H1 (cell line): ENCODE measurements around the gene GLMN. TPM values are rescaled to one million over a fixed set of nuclear protein-coding genes. Genes with fewer than 3 reads are reported as not detected.

ENCODE experiments used
- CTCF ChIA-PET: fragments of 300-600 bp; sonication (Branson Sonifier 250); formaldehyde crosslinking; loops from one replicate; lab custom pipeline; 2021; ENCODE audit not compliant: partially characterized antibody; lab: Charles Lee
- POLR2A ChIA-PET: fragments of 300-600 bp; sonication (Branson Sonifier 250); formaldehyde crosslinking; loops from one replicate; lab custom pipeline; 2021; ENCODE audit warnings: inconsistent platforms; ENCODE audit not compliant: partially characterized antibody; lab: Charles Lee
- DNase-seq, 2 experiments: peaks; one replicate each; pipeline versions ENCODE4 v3.0.0 to v3.0.0-alpha.2; 2010 to 2022; ENCODE audit warnings: low spot score in 2 of 2, low read depth in 1 of 2, mixed read lengths in 1 of 2
- FAIRE-seq: peaks from 2 replicates; lab custom pipeline; 2011; peaks lifted over from hg19 to GRCh38; lab: Jason Lieb, UNC
- H2AFZ ChIP-seq: 2 replicates; pipeline ENCODE4 v1.8.1; 2012; ENCODE audit warnings: low read length, inconsistent platforms
- H2AK5ac ChIP-seq: 2 replicates; pipeline ENCODE4 v1.6.1; 2013; ENCODE audit warnings: low read depth, low read length
- H2BK120ac ChIP-seq: replicated peaks from 2 replicates; pipeline ENCODE3; 2013; ENCODE audit warnings: low read depth, low read length, inconsistent platforms
- H2BK12ac ChIP-seq: 2 replicates; pipeline ENCODE4 v1.6.1; 2013; ENCODE audit warnings: low read depth, low read length
- H2BK15ac ChIP-seq: 2 replicates; pipeline ENCODE4 v1.6.1; 2013; ENCODE audit warnings: low read length
- H2BK20ac ChIP-seq: 2 replicates; pipeline ENCODE4 v1.6.1; 2013; ENCODE audit warnings: low read length
- H2BK5ac ChIP-seq: 2 replicates; pipeline ENCODE4 v1.6.1; 2013; ENCODE audit warnings: low read depth, low read length
- H3K14ac ChIP-seq: 2 replicates; pipeline ENCODE4 v1.6.1; 2013; ENCODE audit warnings: inconsistent platforms; ENCODE audit not compliant: insufficient read length
- H3K18ac ChIP-seq: 2 replicates; pipeline ENCODE4 v1.6.1; 2013; ENCODE audit warnings: low read length; ENCODE audit errors: extremely low read depth
- H3K23ac ChIP-seq: 2 replicates; pipeline ENCODE4 v1.6.1; 2013; ENCODE audit warnings: inconsistent platforms; ENCODE audit not compliant: insufficient read length
- H3K23me2 ChIP-seq: 2 replicates; pipeline ENCODE4 v1.6.1; 2013; ENCODE audit warnings: low read depth, low read length
- H3K27ac ChIP-seq: 2 replicates; pipeline ENCODE4 v1.6.1; 2011; ENCODE audit warnings: low read depth, low read length, inconsistent platforms
- H3K27me3 ChIP-seq, 4 experiments: replicated peaks in 1 of 4; 1 replicate in 1 of 4; 2 replicates in 3 of 4; pipeline versions ENCODE4 v1.6.1 to v1.8.1; 2011 to 2013; ENCODE audit warnings: low read length in 3 of 4, mild to moderate bottlenecking in 3 of 4, inconsistent platforms in 2 of 4, mixed read lengths in 2 of 4, moderate library complexity in 1 of 4; ENCODE audit not compliant: control insufficient read depth in 3 of 4, insufficient read depth in 3 of 4; ENCODE audit errors: extremely low read depth in 1 of 4
- H3K36me3 ChIP-seq, 4 experiments: 2 replicates each; pipeline versions ENCODE4 v1.6.1 to v1.8.1; 2011 to 2013; ENCODE audit warnings: mild to moderate bottlenecking in 4 of 4, low read length in 3 of 4, moderate library complexity in 2 of 4, control low read depth in 1 of 4, inconsistent platforms in 1 of 4; ENCODE audit not compliant: insufficient read depth in 4 of 4, control insufficient read depth in 2 of 4
- H3K4ac ChIP-seq: replicated peaks from 2 replicates; pipeline ENCODE3; 2013; ENCODE audit warnings: low read length, low read depth, mixed read lengths, inconsistent platforms; ENCODE audit not compliant: insufficient read length
- H3K4me1 ChIP-seq, 4 experiments: replicated peaks in 1 of 4; 1 replicate in 1 of 4; 2 replicates in 3 of 4; pipeline versions ENCODE4 v1.6.1 to v1.8.1; 2011 to 2013; ENCODE audit warnings: low read length in 3 of 4, inconsistent platforms in 2 of 4, mixed read lengths in 1 of 4; ENCODE audit not compliant: insufficient read depth in 4 of 4, control insufficient read depth in 3 of 4
- H3K4me2 ChIP-seq, 2 experiments: 2 replicates each; pipeline versions ENCODE4 v1.6.1 to v1.8.1; 2011 to 2013; ENCODE audit warnings: low read depth in 2 of 2, low read length in 2 of 2, control low read depth in 1 of 2, inconsistent platforms in 1 of 2, mild to moderate bottlenecking in 1 of 2; ENCODE audit not compliant: insufficient read depth in 1 of 2
- H3K4me3 ChIP-seq, 4 experiments: fragments of 200-600, 300-600 bp in 1 of 4; sonication (generic), shearing (Covaris generic), sonication (Bioruptor Twin) in 1 of 4; 2 replicates each; pipeline versions ENCODE4 v1.5.1 to v1.8.1; 2011 to 2016; ENCODE audit warnings: low read length in 4 of 4, low read depth in 3 of 4, control low read depth in 2 of 4, inconsistent platforms in 2 of 4, mild to moderate bottlenecking in 2 of 4, mixed read lengths in 1 of 4, moderate library complexity in 1 of 4; ENCODE audit not compliant: insufficient read depth in 2 of 4; ENCODE audit errors: extremely low read depth in 1 of 4
- H3K56ac ChIP-seq: replicated peaks from 2 replicates; pipeline ENCODE3; 2013; ENCODE audit warnings: low read depth, mild to moderate bottlenecking, mixed read lengths, low read length, inconsistent platforms; ENCODE audit not compliant: insufficient read length
- H3K79me1 ChIP-seq: 2 replicates; pipeline ENCODE4 v1.6.1; 2013; ENCODE audit warnings: low read depth, low read length, control low read depth
- H3K79me2 ChIP-seq, 2 experiments: 2 replicates each; pipeline versions ENCODE4 v1.6.1 to v1.8.1; 2012 to 2013; ENCODE audit warnings: low read length in 2 of 2, mild to moderate bottlenecking in 2 of 2, inconsistent platforms in 1 of 2; ENCODE audit not compliant: insufficient read depth in 2 of 2, control insufficient read depth in 1 of 2
- H3K9ac ChIP-seq, 4 experiments: replicated peaks in 1 of 4; 1 replicate in 1 of 4; 2 replicates in 3 of 4; pipeline versions ENCODE4 v1.6.1 to v1.8.1; 2011 to 2013; ENCODE audit warnings: low read depth in 3 of 4, low read length in 3 of 4, control low read depth in 2 of 4, mild to moderate bottlenecking in 2 of 4, moderate library complexity in 2 of 4, inconsistent platforms in 1 of 4; ENCODE audit errors: extremely low read depth in 1 of 4
- H3K9me3 ChIP-seq, 2 experiments: 2 replicates each; pipeline versions ENCODE4 v1.6.1 to v1.8.1; 2012 to 2013; ENCODE audit warnings: mild to moderate bottlenecking in 2 of 2, moderate library complexity in 2 of 2, control low read depth in 1 of 2, inconsistent platforms in 1 of 2, low read depth in 1 of 2, low read length in 1 of 2, mixed read lengths in 1 of 2; ENCODE audit not compliant: insufficient read depth in 2 of 2
- H4K20me1 ChIP-seq, 2 experiments: replicated peaks in 1 of 2; 2 replicates each; pipeline versions ENCODE3 to v1.8.1; 2011 to 2013; ENCODE audit warnings: inconsistent platforms in 2 of 2, low read length in 2 of 2, mild to moderate bottlenecking in 1 of 2; ENCODE audit not compliant: insufficient read depth in 2 of 2, control insufficient read depth in 1 of 2
- H4K5ac ChIP-seq: 2 replicates; pipeline ENCODE4 v1.6.1; 2013; ENCODE audit warnings: low read length, low read depth, mixed read lengths, inconsistent platforms; ENCODE audit not compliant: insufficient read length
- H4K8ac ChIP-seq: 2 replicates; pipeline ENCODE4 v1.8.0; 2013; ENCODE audit warnings: mild to moderate bottlenecking, moderate library complexity, low read length, inconsistent platforms; ENCODE audit not compliant: insufficient read depth; ENCODE audit errors: extremely low read depth
- H4K91ac ChIP-seq: replicated peaks from 2 replicates; pipeline ENCODE3; 2013; ENCODE audit warnings: low read length, mixed read lengths, inconsistent platforms; ENCODE audit not compliant: insufficient read length
- BCL11A ChIP-seq, 2 experiments: IDR thresholded peaks; one replicate each; pipeline ENCODE4 v1.6.1; 2011; ENCODE audit warnings: low read depth in 2 of 2, low read length in 2 of 2, mild to moderate bottlenecking in 2 of 2
- CBX5 ChIP-seq: fragments of 300-800, 300-1000 bp; sonication (generic); IDR thresholded peaks from 2 replicates; pipeline ENCODE4 v1.7.1; 2016; ENCODE audit warnings: antibody characterized with exemption, low read length, low read depth
- HDAC6 ChIP-seq: IDR thresholded peaks from one replicate; pipeline ENCODE4 v1.7.1; 2012; ENCODE audit warnings: low read depth, mild to moderate bottlenecking, inconsistent platforms, low read length, moderate library complexity
- SAP30 ChIP-seq: fragments of 300-600 bp; sonication (generic); IDR thresholded peaks from 2 replicates; pipeline ENCODE4 v1.7.1; 2012; ENCODE audit warnings: low read length, moderate library complexity, mild to moderate bottlenecking, inconsistent platforms; ENCODE audit not compliant: insufficient read depth, insufficient replicate concordance
- WGBS, 2 experiments: shearing (Covaris generic) in 1 of 2; methylation state at CpG; one replicate each; pipeline versions ENCODE4 v1.1.6 to v1.1.7; 2013 to 2015; ENCODE audit warnings: low lambda C conversion rate in 2 of 2, mixed read lengths in 2 of 2, inconsistent platforms in 1 of 2, low coverage in 1 of 2, missing lambda C conversion rate in 1 of 2; ENCODE audit not compliant: insufficient replicate concordance in 2 of 2, insufficient coverage in 1 of 2, insufficient read length in 1 of 2; ENCODE audit errors: extremely low coverage in 1 of 2, missing lambda C conversion rate in 1 of 2; 5-methylcytosine and 5-hydroxymethylcytosine counted together
- polyA plus RNA-seq, 7 experiments: library from polyadenylated mRNA; depleted of rRNA in 3 of 7; stranded (reverse) in 5 of 7; unstranded in 2 of 7; fragments of >200 nt in 5 of 7; fragments of 200-250 nt in 2 of 7; gene quantifications; 1 replicate in 5 of 7; 2 replicates in 1 of 7; 4 replicates in 1 of 7; pipeline versions ENCODE4 v1.2.1 to v1.2.3, GENCODE V29; 2011 to 2013; ENCODE audit warnings: missing spikeins in 2 of 7, mixed read lengths in 2 of 7
- total RNA-seq: library from RNA; stranded (reverse); fragmentation: NEBNext Ultra II Directional; extraction: Animal tissue kit (Norgen Biotek cat#: 25700); gene quantifications from 2 replicates; pipeline ENCODE4 v1.2.1, GENCODE V29; 2021
- TF ChIP-seq, protein P1 (sequence below): IDR thresholded peaks from 2 replicates; pipeline ENCODE4 v1.6.1; 2011; ENCODE audit warnings: low read length, improper control_type of control experiment

The GLMN gene
- total and polyA plus RNA-seq, 2 of the 8 experiments (the other 6 are each of a cell fraction or from before 2014, with no cell fraction given), result 5.7 to 25.0 TPM

- Histone ChIP-seq H2AK5ac (no peak overlapping the region), H3K4me2 (no peak overlapping the region), H3K27ac (no peak overlapping the region), H3K23me2 (no peaks in the 10 kb centered on the region; the same call in 1 of the 2 replicates), H4K20me1 (no peaks in the 10 kb centered on the region), H2BK20ac (no peak overlapping the region), H4K8ac (no peak overlapping the region), H3K27me3 (no peaks in the 10 kb centered on the region), H3K18ac (no peak overlapping the region), H4K5ac (no peak overlapping the region), H2BK5ac (no peak overlapping the region), H2BK15ac (no peak overlapping the region), H3K14ac (no peak overlapping the region), H2BK120ac (no peak overlapping the region), H3K23ac (no peak overlapping the region), H3K9ac (no peak overlapping the region), H3K4me1 (no peaks in the 10 kb centered on the region), H3K4ac (no peak overlapping the region), H2AFZ (0 out of 2 replicates have a peak overlapping the region, but pooled peaks have one; percentile 11), H3K79me2 (no peaks in the 10 kb centered on the region), H3K4me3 (no peak overlapping the region), H4K91ac (no peak overlapping the region), H3K56ac (no peak overlapping the region), H3K36me3 (no peaks in the 10 kb centered on the region), H3K9me3 (no peaks in the 10 kb centered on the region), H3K79me1 (no peaks in the 10 kb centered on the region), H2BK12ac (no peak overlapping the region)
- 86% methylated on average over 10 of the region's 14 CpGs; no CpG with 5 or more reads in 1 of the 2 experiments for WGBS, 2 experiments
- ChIA-PET CTCF (interaction anchor here (1.6 kb wide), 1 partner anchor 72 kb away, joined by 3 read pairs; no protein-coding TSS in a partner anchor), POLR2A (interaction anchor here (1.0 to 1.1 kb wide), 2 partner anchors 24 to 138 kb away, joined by 3 read pairs; partner anchors contain the start of gene BTBD8)
- TF ChIP-seq CBX5, result no peak
- TF ChIP-seq HDAC6, result no peak
- TF ChIP-seq SAP30, result no peak
- TF ChIP-seq, protein P1, sequence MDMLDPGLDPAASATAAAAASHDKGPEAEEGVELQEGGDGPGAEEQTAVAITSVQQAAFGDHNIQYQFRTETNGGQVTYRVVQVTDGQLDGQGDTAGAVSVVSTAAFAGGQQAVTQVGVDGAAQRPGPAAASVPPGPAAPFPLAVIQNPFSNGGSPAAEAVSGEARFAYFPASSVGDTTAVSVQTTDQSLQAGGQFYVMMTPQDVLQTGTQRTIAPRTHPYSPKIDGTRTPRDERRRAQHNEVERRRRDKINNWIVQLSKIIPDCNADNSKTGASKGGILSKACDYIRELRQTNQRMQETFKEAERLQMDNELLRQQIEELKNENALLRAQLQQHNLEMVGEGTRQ, result no peak
- no peak for TF ChIP-seq BCL11A (IDR thresholded peaks at IDR 0.05; ENCODE audit: low read depth in 2 of 2, low read length in 2 of 2)
- DNase-seq (no peak), FAIRE-seq (no peak)
These were observed 80.2 kb downstream of the GLMN start for GRCh38 chr1:92218559-92218958.
